ENCODE data around the gene RBPJ.

DNA sequence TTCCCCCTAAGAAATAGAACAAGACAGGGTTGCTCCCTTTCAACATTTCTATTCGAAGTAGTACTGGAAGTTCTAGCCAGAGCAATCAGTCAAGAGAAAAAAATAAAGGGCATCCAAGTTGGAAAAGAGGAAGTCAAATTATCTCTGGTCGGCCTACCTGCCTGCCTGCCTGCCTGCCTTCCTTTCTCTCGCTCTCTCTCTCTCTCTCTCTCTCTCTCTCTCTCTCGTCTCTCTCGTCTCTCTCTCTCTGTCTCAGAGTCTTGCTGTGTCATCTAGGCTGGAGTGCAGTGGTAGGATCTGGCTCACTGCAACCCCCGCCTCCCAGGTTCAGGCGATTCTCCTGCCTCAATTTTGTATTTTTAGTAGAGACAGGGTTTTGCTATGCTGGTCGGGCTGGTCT, 126.6 kb downstream of the RBPJ start:
- TF ChIP-seq, protein P1, sequence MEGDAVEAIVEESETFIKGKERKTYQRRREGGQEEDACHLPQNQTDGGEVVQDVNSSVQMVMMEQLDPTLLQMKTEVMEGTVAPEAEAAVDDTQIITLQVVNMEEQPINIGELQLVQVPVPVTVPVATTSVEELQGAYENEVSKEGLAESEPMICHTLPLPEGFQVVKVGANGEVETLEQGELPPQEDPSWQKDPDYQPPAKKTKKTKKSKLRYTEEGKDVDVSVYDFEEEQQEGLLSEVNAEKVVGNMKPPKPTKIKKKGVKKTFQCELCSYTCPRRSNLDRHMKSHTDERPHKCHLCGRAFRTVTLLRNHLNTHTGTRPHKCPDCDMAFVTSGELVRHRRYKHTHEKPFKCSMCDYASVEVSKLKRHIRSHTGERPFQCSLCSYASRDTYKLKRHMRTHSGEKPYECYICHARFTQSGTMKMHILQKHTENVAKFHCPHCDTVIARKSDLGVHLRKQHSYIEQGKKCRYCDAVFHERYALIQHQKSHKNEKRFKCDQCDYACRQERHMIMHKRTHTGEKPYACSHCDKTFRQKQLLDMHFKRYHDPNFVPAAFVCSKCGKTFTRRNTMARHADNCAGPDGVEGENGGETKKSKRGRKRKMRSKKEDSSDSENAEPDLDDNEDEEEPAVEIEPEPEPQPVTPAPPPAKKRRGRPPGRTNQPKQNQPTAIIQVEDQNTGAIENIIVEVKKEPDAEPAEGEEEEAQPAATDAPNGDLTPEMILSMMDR (IDR thresholded peaks at IDR 0.05 in 8 of 11, conservative IDR thresholded peaks at IDR 0.05 in 3 of 11), result no peak
- TF ChIP-seq POLR2AphosphoS5 (IDR thresholded peaks at IDR 0.05), result no peak

All from spleen (tissue), 7 donors.